Pons (tissue), 1 donor: ENCODE results near the gene TRPM3.
"Not testable (repeated sequence)": the region's sequence is repeated elsewhere in the genome, so short reads cannot be mapped to it uniquely, and the experiment has no call there.

Source experiments
- DNase-seq: peaks from one replicate; pipeline ENCODE4 v3.0.0-alpha.2; 2016; ENCODE audit warnings: low spot score

TRPM3 gene

DNA sequence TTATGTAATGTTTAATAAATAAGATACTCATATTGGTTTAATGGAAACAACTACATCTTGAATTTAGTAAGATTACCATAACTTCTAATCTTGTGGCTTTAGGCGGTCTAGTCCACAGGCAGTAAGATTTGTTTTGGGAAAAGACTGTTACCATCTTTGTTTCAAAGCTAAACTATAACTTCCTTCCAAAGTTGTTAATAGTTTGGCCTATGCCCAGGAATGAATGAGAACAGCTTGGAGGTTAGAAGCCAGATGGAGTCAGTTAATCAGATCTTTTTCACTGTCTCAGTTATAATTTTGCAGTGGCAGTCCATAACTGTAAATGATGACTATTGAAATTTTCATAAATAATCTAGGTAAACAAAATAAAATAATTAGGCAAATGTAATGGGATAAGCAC lies 465.1 kb downstream of the TRPM3 start:
- DNase-seq, result no peak

DNA sequence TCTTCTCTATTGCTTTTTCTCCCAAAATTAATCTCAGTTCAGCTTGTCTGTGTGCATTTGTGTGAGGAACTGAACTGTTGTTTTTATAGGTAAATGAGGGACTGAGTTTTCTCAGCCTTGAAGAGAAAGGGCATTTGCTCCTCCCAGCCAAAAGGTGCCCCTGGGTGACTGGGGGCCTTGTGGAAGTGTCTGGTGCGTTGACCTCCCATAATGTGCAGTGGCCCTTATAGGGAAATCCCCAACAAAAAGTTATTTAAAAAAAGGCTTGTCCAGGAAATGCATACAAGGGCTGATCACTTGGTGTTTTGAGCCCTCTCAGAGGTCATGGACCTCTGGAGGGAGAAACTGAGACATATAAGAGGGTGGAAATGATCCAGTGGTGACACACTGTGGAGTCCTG lies 467.3 kb downstream of the TRPM3 start:
- DNase-seq, result no peak

DNA sequence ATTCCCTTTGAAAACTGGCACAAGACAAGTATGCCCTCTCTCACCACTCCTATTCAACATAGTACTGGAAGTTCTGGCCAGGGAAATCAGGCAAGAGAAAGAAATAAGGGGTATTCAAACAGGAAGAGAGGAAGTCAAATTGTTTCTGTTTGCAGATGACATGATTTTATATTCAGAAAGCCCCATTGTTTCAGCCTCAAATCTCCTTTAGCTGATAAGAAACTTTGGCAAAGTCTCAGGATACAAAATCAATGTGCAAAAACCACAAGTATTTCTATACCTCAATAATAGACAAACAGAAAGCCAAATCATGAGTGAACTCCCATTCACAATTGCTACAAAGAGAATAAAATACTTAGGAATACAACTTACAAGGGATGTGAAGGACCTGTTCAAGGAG lies 476.8 kb downstream of the TRPM3 start:
- DNase-seq, result not testable (repeated sequence)

DNA sequence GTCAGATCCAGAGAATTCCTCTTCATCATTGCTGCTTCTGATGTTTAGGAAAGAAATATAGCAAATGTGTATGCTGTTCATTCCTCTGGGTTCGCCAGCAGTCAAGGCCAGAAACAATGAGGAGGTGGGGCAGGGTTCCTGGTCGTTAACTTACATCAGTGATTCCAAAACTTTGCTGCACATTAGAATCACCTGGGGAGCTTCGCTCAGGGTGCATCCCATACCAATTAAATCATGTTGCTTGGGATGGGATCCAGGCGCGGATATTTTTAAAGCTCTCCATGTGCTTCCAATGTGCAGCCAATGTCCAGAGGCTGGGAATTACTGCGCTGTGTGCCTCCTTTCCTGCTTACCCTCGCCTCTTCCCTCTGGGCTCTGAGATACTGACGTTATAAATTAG lies 479.1 kb downstream of the TRPM3 start:
- no peak for DNase-seq

DNA sequence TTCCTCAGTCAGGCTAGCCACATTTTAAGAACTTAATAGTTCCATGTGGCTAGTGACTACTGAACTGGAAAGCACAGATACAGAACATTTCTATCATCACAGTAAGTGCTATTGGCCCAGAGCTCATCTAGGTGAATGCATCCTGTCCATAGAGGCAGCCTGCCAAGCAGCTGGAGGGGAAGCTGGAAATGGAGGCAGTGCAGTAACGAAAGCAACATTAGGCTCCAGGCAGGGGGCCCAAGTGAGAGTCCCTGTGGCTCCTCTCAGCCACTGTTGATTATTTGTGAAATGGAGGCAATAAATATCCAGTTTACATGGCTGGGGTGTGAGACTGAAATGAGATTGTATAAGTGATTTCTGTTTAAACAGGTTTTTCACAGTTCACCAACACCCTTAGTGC lies 479.8 kb downstream of the TRPM3 start:
- DNase-seq, result no peak

DNA sequence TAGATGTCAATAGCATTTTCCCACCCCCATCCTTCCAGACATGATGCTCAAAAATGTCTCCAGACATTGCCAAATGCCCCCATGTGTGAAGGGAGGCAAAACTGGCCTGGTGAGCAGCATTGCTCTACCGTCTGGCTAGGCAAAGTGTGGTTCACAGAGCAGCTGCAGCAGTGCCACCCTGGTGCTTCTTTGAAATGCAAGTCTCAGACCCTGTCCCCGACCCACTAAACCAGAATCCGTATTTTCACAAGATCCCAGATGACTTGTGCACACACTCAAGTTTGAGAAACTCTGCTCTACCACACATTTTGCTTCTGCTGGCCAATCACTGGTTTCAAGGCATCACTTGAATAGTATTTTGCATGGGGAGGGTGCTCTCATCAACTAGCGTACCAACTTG lies 480.4 kb downstream of the TRPM3 start:
- DNase-seq, result no peak

DNA sequence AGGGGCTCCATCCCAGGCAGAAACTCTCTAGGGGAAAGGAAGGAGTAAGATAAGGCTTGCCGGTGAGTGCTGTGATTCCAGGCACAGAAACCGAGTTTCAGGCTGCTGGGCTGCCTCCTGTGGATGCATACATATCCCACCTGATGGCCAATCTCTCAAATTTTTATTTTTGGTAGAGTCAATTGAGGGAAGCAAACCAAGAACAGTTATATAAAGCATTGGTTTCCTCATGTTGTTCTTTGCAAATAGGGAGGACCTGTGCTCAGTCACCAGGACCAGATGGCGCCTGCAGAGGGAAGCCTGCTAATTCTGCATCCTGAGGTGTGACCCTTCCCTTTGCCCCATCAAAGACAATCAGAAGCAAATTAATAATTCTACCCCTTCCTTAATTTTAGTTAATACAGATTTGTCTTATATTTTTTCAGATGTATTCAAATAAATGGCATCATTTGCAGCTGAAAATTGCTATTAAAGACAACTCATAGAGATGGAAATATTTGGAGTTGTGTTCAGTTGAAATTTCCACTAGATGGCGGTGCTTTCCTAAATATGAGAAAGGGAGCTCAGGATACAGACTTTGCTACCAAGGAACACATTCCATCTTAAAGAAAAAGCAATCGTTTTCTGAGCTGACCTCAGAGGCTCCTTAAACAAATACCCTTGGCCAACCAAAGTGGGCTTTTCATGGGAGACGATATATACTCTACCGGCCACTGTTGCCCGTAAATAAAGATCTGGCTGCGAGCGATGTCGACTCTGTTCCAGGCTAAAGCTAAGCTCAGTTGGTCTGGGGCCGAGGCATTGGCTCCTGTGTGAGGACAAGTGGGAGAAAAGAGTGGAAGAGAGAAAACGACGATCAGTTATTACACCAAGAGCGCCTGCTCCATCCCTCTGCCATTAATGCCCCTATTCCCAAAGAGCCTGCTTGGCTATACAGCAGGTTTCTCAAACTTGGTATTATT lies 481.3 kb downstream of the TRPM3 start:
- peak; percentile 85 for DNase-seq

DNA sequence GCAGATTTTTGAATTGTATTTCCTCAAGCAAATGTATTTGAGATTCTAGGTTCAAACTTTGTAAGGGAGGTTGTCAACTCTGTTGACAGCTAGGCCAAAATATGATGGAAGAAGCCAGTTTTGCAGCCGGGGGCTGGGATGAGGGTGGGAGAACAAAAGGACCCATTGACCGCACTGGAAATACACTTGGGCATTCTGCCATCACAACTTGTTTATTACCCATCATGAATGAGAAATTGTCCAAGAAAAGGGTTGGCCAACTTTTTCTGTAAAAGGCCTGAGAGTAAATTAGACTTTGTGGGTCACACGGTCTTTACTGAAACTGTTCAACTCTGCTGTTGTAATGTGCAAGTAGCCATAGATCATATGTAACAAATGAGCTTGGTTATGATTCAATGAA lies 485.6 kb downstream of the TRPM3 start:
- DNase-seq, result no peak

DNA sequence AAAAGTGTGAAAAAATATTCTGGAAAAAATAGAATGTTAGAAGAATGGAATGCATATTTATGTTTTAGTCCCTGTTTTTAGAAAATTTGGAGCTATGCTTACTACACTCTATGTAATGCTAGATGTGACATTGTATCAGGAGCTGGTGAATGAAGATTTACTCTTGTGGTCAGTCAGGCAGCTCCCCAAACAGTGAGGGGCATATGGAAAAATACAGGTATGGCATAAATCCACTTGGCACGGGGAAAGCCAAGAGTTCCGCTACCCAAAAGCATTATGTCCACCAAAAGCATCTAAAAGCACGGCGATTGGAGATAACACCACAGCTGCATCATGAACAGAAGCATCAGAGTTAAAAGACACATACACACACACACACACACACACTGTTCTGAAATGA lies 486.7 kb downstream of the TRPM3 start:
- DNase-seq, result no peak

DNA sequence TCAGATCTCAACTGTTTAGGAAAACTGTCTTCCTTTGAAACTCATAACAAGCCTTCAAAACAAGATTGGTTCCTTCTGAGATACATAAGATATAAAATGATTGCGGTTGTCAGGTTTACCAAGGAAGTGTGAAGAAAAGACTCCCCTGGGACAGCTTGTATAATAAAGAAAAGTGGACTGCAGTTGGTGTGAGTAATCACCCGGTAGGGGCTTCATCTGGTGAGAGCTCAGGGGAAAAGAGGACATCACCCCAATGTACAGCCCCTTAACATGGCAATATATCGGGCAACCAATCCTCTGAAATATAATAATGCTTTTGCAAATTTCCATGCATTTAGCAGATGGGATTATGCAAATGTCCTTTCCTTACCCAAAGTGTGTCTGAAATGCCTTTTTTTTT lies 490.4 kb downstream of the TRPM3 start:
- no peak for DNase-seq

DNA sequence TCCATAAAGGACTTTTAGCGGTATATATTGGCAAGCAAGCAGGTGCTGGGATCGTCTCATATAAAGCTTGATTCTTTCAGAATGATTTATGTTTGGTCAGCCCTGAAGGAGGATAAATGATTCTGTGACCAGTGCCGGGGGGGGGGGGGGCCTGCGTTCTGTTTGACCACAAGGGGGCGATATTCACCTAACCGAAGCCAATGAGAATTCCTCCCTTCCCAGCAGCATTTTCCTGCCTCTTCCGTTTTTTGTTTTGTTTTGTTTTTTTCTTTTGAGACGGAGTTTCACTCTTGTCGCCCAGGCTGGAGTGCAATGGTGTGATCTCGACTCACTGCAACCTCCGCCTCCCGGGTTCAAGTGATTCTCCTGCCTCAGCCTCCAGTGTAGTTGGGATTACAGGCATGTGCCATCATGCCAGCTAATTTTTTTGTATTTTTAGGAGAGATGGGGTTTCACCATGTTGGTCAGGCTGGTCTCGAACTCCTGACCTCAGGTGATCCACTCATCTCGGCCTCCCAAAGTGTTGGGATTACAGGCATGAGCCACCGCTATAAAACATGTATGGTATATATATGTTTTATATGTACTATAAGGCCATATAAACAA lies 492.2 kb downstream of the TRPM3 start:
- not testable (repeated sequence) for DNase-seq

DNA sequence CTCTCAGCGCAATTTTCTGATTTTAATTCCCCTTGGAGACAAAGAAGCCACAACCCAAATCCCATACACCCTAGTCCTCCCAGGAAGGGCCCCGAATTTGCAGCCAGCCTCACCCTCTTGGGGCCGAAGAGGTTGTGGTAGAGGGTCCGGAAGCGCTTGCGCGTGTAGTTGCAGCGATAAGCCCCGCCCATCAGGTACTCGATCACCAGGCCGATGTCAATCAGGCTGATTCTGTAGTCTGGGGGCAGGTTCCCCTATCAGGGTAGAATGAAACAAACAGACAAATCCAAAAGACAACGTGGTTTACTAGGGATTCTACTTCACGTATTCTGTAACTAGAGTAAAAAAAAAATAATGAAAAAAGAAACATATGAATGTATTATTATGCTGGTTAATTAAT lies 496.3 kb downstream of the TRPM3 start:
- no peak for DNase-seq

DNA sequence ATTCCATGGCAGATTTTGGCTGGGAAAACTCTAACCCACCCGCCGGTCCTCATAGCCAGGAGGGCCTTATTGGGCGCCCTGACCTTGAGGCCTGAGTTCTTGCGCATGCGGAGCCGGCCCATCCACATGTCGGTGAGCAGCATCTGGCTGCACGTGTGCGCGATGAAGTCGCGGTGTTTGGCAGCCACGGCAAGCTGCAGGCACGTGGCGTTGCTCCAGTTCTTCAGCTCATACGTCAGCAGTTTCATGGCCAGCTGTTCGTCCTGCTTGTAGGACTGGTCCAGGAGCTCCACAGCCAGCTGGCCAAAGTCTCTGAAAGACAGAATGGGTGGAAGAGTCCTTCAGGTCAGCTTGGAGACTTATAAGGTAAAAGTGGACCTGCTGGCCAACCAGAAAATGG lies 502.6 kb downstream of the TRPM3 start:
- DNase-seq, result no peak

DNA sequence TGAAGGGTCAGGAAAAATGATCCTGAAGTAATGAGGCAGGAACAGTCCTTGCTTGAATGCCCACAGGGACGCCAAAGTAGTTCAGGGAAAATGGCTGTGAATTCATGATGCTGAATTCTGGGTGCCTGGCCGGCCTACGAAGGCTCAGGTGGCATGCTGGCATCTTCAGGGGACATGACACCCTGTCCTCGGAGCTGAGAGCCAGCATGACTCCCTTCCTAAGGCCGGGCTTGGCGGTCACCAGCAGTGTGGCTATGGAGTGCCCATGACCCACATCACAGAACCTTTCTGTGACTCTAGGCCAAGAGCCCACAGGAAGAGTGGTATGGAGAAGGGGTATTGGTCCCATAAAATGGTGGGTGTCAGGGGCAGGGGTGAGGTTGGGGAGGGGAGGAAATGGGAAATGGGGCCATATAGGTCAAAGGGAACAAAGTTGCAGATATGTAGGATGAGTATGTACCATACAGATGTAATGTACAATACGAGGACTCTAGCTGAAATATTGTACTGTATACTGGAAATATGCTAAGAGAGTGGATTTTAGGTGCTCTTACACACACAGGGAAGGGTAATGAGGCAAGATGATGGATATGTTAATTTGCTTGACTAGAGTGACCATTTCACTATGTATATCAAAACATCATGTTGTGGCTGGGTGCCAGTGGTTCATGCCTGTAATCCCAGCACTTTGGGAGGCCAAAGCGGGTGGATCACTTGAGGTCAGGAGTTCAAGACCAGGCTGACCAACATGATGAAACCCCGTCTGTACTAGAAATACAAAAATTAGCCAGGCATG lies 504.2 kb downstream of the TRPM3 start:
- DNase-seq, result no peak

DNA sequence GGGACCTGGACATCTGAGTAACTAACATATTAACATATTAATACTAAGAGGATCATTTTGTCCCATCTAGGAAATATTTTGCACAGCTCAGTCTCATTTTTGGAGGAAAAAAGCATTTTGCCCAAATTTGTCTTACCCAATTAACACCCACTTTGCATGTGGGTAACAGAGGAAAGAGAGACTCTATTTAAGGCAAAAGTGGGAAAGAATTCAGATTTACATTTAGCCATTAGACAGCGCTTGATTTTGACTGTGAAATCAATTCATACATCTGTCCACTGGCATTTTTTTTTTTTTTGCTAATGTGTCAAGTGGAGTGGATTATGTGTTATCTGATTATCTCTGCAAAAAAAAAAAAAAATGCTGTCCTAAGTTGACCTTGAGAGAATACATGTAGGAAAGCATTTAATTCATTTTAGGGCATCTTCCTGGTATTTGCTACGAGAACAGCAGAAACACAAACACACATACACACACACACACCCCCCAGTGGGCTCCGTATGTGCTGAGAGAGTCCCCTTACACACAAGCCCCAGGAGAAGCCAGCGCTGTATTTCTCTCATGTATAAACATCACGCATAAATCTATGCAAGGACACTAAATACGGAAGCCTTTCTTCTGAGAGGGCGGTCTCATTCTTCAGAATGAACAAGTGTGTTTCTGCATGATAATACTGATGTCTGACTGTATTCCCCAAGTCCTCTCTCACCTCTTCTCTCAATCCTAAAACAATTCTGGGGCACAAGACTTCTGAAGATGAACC lies 505.0 kb downstream of the TRPM3 start:
- DNase-seq, result no peak

DNA sequence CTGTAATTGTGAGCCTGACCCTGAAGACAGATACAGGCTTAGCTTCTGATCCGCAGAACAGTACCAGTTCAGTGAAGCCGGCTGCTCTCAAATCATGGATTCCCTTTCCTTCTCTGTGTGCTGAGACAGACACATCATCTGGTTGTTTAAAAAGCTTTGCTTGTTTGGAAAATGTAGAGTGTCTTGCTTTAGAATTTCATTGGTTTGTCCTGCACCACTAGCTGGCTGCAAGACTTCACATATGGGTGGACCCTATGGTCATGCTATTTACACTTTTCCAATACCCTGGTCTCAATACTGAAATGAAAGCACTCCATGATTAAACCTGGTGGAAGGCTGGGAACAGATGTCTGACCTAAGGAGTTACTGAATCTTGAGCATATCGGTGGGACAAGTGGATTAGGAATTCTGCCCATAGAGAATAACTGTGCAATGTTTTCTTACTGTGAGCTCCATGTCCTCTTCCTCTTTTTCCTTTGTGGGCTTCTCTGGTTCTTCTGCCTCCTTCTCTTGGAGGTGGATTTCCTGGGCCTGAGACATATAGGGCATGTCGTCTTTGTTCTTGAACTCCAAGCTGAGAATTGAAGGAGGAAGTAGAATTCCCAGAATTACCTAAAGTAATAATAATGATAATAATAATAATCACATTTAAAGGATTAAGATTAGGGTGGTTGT lies 505.8 kb downstream of the TRPM3 start:
- DNase-seq, result peak; percentile 38

DNA sequence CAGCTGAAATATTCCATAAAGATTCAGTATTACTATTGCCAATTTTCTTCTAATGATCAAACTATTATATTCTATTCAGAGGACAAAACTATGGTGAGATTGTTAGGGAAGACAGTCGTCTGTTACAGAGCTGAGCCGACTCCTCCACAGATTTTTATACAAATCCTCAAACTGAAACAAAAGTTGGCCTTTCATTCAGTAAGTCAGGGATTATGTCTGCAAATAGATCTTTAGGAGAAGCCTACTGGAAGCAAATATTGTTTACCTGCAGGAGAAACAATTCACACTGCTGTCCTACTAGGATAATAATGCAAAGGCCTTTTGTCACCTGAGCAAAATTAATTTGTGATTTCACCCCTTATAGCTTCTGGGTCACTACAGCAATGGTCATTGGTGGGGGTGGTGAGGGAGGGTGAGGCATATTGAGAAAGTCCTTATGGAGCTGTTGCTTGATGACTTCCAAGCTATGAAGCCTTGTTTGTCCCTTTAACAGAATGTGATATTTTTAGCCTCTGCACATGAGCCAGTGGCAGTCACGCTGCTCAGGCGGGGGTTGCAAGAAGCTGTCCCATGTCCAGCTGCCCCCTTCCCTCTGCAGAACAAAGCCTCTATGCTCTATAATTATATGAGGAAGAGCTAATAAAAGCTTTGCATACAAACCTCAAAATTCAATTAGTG lies 506.5 kb downstream of the TRPM3 start:
- DNase-seq, result peak; percentile 84

DNA sequence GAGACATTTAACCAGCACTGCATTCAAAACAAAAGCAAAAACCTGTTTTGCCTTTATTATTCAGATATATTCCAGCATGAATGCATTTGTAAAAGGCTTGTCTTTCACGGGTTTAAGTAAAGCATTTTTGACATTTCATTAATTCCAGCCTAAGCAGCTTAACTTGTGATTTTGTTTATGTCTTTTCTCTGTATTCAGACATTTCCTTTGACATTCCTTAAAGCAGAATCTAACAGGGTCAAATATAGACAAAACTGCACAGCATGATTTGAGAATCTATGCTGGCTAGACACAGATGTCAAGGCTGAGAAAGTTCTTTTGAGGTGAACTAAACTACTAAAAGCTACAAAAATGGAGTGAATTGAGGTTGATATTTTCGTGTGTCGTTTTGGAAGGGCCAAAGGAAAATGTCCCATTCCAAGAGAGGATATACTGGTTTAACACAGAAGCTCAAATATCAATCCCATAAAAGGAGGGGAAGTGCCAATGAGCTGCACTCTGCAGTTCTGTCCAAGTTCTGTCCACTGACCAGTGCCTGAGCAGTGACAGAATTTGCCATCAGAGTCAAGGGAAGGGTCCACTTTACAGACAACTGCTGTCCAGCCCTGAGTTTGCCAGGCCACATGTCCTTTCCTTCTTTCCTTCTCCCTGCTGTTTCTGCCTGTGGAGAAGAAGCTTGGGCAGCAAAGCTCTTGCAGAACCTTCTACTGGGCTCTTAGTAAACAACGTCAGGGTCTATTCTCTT lies 508.2 kb downstream of the TRPM3 start:
- DNase-seq, result no peak

DNA sequence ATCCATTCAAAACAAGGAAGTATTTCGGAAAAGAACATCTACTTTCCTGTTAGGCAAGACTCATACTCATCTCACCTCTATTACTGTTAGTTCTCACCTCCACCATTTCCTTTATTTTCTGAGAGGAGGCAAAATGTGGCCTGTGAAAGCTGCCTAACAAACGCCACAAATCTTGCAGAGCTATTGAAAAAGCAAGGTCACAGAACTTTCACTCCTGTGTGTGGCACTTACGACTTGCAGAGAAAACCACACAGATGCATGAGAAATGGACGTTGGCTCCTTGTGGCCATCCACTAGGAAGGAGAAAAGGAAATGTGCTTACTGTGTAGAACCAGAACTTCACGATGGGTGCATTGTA lies 511.2 kb downstream of the TRPM3 start:
- DNase-seq, result no peak
